Esophagus (tissue), 2 donors: Measurements from ENCODE around the gene USP21. TPM values are rescaled to one million over a fixed set of nuclear protein-coding genes. Genes with fewer than 3 reads are reported as not detected.

ENCODE experiments used
- H3K27ac ChIP-seq, 2 donors: one replicate each; pipeline ENCODE4 v1.5.1; 2013; ENCODE audit warnings: low read depth in 2 of 2, mild to moderate bottlenecking in 2 of 2, inconsistent platforms in 1 of 2, low read length in 1 of 2, moderate library complexity in 1 of 2
- H3K27me3 ChIP-seq, 2 donors: one replicate each; pipeline ENCODE4 v1.6.1; 2013; ENCODE audit warnings: low read length in 2 of 2, control low read depth in 1 of 2, mild to moderate bottlenecking in 1 of 2; ENCODE audit not compliant: insufficient read depth in 2 of 2, control insufficient read depth in 1 of 2
- H3K36me3 ChIP-seq, 2 donors: one replicate each; pipeline ENCODE4 v1.6.1; 2013; ENCODE audit warnings: low read length in 1 of 2; ENCODE audit not compliant: control insufficient read depth in 2 of 2, insufficient read depth in 2 of 2
- H3K4me1 ChIP-seq, 2 donors: one replicate each; pipeline ENCODE4 v1.6.1; 2013; ENCODE audit warnings: low read length in 1 of 2; ENCODE audit not compliant: control insufficient read depth in 2 of 2, insufficient read depth in 2 of 2
- H3K4me3 ChIP-seq, 2 donors: one replicate each; pipeline ENCODE4 v1.5.1; 2013; ENCODE audit warnings: low read length in 2 of 2, mild to moderate bottlenecking in 2 of 2, low read depth in 1 of 2, moderate library complexity in 1 of 2
- H3K9me3 ChIP-seq, 2 donors: one replicate each; pipeline ENCODE4 v1.6.1; 2013; ENCODE audit warnings: mild to moderate bottlenecking in 2 of 2, low read depth in 1 of 2, low read length in 1 of 2, moderate library complexity in 1 of 2; ENCODE audit not compliant: control insufficient read depth in 2 of 2, insufficient read depth in 1 of 2
- WGBS, 2 donors: extraction: QIAGEN DNeasy Blood & Tissue Kit; methylation state at CpG; one replicate each; pipeline ENCODE4 v1.1.7; 2013; 5-methylcytosine and 5-hydroxymethylcytosine counted together
- polyA plus RNA-seq, 2 donors: library from polyadenylated mRNA; stranded (reverse); fragments of 200-250 nt; gene quantifications; one replicate each; pipeline ENCODE4 v1.2.3, GENCODE V29; 2013
- donor health status: healthy with polysubstance abuse.
- donor health status: Bipolar disorder and iron deficiency.

The USP21 gene
- polyA plus RNA-seq, 2 donors, result 16.5 to 22.9 TPM

DNA sequence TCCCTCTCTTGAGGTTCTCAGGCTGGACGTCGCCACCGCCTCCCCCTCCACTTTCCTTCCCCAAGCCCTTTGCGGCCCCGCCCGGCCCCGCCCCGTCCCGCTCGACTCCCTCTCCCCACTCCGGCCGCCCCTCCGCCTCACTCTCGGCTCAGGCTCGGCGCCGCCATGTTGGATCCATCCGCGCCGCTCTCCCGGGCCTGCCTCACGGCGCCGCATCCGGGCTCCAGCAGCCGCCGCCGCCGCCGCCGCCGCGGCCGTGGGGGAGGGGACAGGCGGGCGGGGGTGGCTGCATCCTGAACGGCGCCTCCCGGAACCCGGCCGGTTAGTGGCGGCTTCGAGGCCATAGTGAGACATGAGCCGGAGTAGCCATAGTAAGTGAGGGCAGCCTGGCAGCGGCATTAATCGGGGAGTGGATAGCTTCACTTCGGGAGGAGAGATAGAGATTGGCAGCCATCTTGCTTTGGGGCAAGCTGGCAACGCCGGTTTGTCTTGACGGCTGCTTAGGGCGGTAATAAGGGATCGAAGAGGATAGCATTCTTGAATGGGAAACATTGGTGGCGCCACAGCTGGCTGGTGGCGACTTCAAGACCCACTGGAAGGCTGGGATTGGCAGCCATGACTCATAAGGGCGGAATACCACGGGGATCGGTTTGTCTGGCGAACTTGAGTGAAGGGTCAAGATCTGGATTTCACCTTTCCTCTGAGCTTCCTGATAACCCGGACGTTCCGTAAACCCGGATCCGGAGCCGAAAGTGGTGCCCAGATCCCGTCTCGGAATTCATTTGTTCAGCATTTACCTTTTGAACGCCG is 26.7 kb upstream of the USP21 start, which contains the start of gene DEDD:
Gene DEDD (minus strand): TSS at position 258 of the 810 bp plus-strand sequence. CDS start 8,205 bp downstream, outside the sequence.
- H3K4me3 ChIP-seq, result peak within 1 kb of the TSS; percentile 81 to 89
- peaks cover 0 to 2% of the 10 kb centered on the region in 2 donors for H3K4me1 ChIP-seq
- H3K27ac ChIP-seq, result peak within 1 kb of the TSS; percentile 91 to 99
- 1% methylated on average over 56 to 68 of the region's 68 CpGs for WGBS, 2 donors
- no peaks in the 10 kb centered on the region for H3K27me3 ChIP-seq
- no peaks in the 10 kb centered on the region for H3K9me3 ChIP-seq
- peaks cover 0 to 6% of the 10 kb centered on the region in 2 donors for H3K36me3 ChIP-seq

- Histone ChIP-seq H3K4me3 (peak overlapping the region; percentile 81 to 89), H3K36me3 (peaks cover 0 to 4% of the 10 kb centered on the region in 2 donors), H3K27me3 (no peaks in the 10 kb centered on the region), H3K27ac (peak overlapping the region; percentile 91 to 99), H3K4me1 (peaks cover 0 to 2% of the 10 kb centered on the region in 2 donors), H3K9me3 (no peaks in the 10 kb centered on the region)
- 4% methylated on average over 11 of the region's 11 CpGs for WGBS, 2 donors
Observed at GRCh38 chr1:161133220-161133740, 26.0 kb upstream of the USP21 start.

- Histone ChIP-seq H3K27me3 (no peaks in the 10 kb centered on the region), H3K4me1 (no peaks in the 10 kb centered on the region), H3K36me3 (no peaks in the 10 kb centered on the region), H3K4me3 (no peak overlapping the region), H3K27ac (no peak overlapping the region), H3K9me3 (no peaks in the 10 kb centered on the region)
- 77 to 81% methylated on average over 3 of the region's 3 CpGs for WGBS, 2 donors
Observed at GRCh38 chr1:161137881-161138280, 21.4 kb upstream of the USP21 start.

GRCh38 chr1:161138431-161138830 is 20.9 kb upstream of the USP21 start:
- no peaks in the 10 kb centered on the region for H3K36me3 ChIP-seq
- 88 to 90% methylated on average over 1 of the region's 1 CpG for WGBS, 2 donors
- no peaks in the 10 kb centered on the region for H3K4me1 ChIP-seq
- no peaks in the 10 kb centered on the region for H3K27me3 ChIP-seq
- no peak overlapping the region for H3K4me3 ChIP-seq
- no peaks in the 10 kb centered on the region for H3K9me3 ChIP-seq
- H3K27ac ChIP-seq, result no peak overlapping the region

DNA sequence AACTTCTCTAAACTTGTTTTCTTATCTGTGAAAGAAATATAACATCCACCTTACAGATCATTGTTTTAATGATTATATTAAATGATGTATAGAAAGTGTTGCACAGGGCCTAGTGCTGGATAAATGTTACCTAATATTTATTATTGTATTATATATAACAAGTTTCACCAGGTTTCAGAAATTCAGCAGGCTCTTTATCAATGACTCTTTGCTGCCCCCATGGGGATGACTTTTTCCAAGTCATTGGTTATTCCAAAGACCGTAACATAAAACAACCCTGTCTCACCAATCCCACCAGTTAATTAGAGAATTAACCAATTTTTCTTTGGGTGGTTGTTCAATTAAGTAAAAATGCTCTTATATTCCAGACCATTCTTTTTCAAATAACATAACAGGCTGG is 19.5 kb upstream of the USP21 start:
- Histone ChIP-seq H3K27me3 (no peaks in the 10 kb centered on the region), H3K9me3 (no peaks in the 10 kb centered on the region), H3K36me3 (no peaks in the 10 kb centered on the region), H3K4me1 (no peaks in the 10 kb centered on the region), H3K4me3 (no peak overlapping the region), H3K27ac (no peak overlapping the region)
- 19 to 42% methylated on average over 1 of the region's 1 CpG for WGBS, 2 donors

DNA sequence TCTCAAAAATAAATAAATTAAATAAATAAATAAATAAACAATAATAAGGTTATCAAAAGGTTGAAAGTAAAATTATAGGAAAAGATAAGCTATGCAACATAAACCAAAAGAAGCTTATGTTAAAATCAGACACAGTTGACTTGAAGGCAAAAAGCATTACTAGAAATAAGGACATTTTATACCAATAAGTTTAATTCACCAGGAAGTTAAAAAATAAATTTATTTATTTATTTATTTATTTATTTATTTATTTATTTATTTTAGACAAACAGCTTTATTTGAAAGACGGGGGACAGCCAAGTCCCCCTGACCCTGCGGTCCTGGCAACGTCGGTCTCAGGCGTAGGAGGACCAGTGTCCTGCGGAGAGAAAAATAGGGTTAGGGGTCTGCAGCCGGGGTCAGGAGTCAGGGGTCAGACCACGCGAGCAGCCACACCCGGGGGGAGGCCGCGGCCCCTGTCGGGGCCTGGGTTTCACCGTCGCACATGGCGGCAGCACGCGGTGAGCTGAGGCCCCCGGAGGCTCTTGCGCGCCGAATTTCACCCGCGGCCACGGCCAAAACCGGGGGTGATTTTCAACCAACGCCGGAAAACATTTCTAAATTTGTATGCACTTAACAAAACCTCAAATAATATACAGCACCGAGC is 18.4 kb upstream of the USP21 start:
- Histone ChIP-seq H3K9me3 (no peaks in the 10 kb centered on the region), H3K4me1 (no peaks in the 10 kb centered on the region), H3K27me3 (no peaks in the 10 kb centered on the region), H3K27ac (no peak overlapping the region), H3K4me3 (no peak overlapping the region), H3K36me3 (no peaks in the 10 kb centered on the region)
- WGBS, 2 donors, result 93 to 96% methylated on average over 29 of the region's 29 CpGs

- no peaks in the 10 kb centered on the region for H3K4me1 ChIP-seq
- WGBS, 2 donors, result 83 to 85% methylated on average over 3 of the region's 3 CpGs
- H3K27me3 ChIP-seq, result no peaks in the 10 kb centered on the region
- no peak overlapping the region for H3K27ac ChIP-seq
- H3K4me3 ChIP-seq, result no peak overlapping the region
- no peaks in the 10 kb centered on the region for H3K36me3 ChIP-seq
- H3K9me3 ChIP-seq, result no peaks in the 10 kb centered on the region
Observed at GRCh38 chr1:161145832-161146231, 13.5 kb upstream of the USP21 start.

- Histone ChIP-seq H3K27me3 (no peaks in the 10 kb centered on the region), H3K36me3 (no peaks in the 10 kb centered on the region), H3K4me1 (no peaks in the 10 kb centered on the region), H3K27ac (peak overlapping the region; percentile 15 to 98), H3K4me3 (peak overlapping the region in 1 of 2 donors; percentile 96), H3K9me3 (no peaks in the 10 kb centered on the region)
- 23% methylated on average over 9 of the region's 9 CpGs for WGBS, 2 donors
Observed at GRCh38 chr1:161153176-161153575, 6.1 kb upstream of the USP21 start.

DNA sequence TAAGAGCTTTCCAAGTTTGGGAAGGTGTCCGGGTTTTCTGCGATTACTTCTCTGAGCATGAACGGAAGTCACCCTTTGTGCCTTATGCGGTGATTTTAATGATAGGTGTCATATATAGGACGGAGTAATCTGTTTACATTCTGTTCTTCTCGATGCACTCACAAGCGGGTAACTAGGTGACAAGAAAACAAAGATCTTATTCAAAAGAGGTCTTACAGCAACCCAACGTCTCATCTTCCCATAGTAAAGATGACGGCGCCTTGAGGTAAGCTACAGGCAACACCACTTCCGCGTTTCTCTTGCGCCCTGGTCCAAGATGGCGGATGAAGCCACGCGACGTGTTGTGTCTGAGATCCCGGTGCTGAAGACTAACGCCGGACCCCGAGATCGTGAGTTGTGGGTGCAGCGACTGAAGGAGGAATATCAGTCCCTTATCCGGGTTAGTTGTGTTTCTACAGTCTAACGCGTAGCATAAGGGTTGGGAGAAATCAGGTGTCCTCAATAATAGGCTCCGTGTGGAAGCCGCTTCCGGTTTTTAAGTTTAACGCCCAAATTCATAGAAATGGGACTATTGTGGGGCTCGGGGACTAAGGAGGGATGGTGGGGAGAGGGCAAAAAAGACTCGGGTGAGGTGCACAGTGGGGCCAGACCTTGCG is 5.5 kb upstream of the USP21 start, which contains the start of gene UFC1:
Gene UFC1 (plus strand): TSS at position 297 of the 656 bp plus-strand sequence. CDS start 20 bp downstream, at position 317.
- Histone ChIP-seq H3K9me3 (no peaks in the 10 kb centered on the region), H3K4me3 (peak within 1 kb of the TSS; percentile 74 to 96), H3K4me1 (peaks cover 0 to 2% of the 10 kb centered on the region in 2 donors), H3K27me3 (no peaks in the 10 kb centered on the region), H3K36me3 (peaks cover 0 to 4% of the 10 kb centered on the region in 2 donors), H3K27ac (peak within 1 kb of the TSS; percentile 98 to 100)
- WGBS, 2 donors, result 0 to 1% methylated on average over 33 of the region's 33 CpGs
